ENCODE measurements around the gene AJUBA.
"Not testable (repeated sequence)": the region's sequence is repeated elsewhere in the genome, so short reads cannot be mapped to it uniquely, and the experiment has no call there.

AJUBA gene

GRCh38 chr14:23013054-23013748 lies 30.9 kb upstream of the AJUBA start:
- no peak for DNase-seq
- TF ChIP-seq POLR2A (IDR thresholded peaks at IDR 0.05; ENCODE audit: low read length) (no peak), GATA1 (IDR thresholded peaks at IDR 0.05; ENCODE audit: low read depth, low read length) (no peak)

- TF ChIP-seq POLR2A (IDR thresholded peaks at IDR 0.05; ENCODE audit: low read length): peak; percentile 66
- no peak for TF ChIP-seq GATA1 (IDR thresholded peaks at IDR 0.05; ENCODE audit: low read depth, low read length)
Observed at GRCh38 chr14:23009939-23010726, 27.8 kb upstream of the AJUBA start, which contains the start of gene C14orf93. Gene C14orf93, minus strand, starts transcription at chr14:23010143. Its CDS starts 11,120 bp downstream, at chr14:22999023.

GRCh38 chr14:23009483-23009938 lies 27.2 kb upstream of the AJUBA start:
- TF ChIP-seq POLR2A (IDR thresholded peaks at IDR 0.05; ENCODE audit: low read length) (no peak), GATA1 (IDR thresholded peaks at IDR 0.05; ENCODE audit: low read depth, low read length) (no peak)
- DNase-seq: peak; percentile 54 to 59

More at GRCh38 chr14:23009939-23010726, 27.8 kb upstream of the AJUBA start, which contains the start of gene C14orf93:
- DNase-seq: peak; percentile 85 to 87

GRCh38 chr14:23008831-23009230 lies 26.5 kb upstream of the AJUBA start:
- DNase-seq: peak; percentile 10 to 33
- TF ChIP-seq POLR2A (IDR thresholded peaks at IDR 0.05; ENCODE audit: low read length) (no peak), GATA1 (IDR thresholded peaks at IDR 0.05; ENCODE audit: low read depth, low read length) (no peak)

GRCh38 chr14:23006544-23007419 lies 24.4 kb upstream of the AJUBA start:
- DNase-seq: peak; percentile 99
- no peak for TF ChIP-seq GATA1 (IDR thresholded peaks at IDR 0.05; ENCODE audit: low read depth, low read length)
- TF ChIP-seq POLR2A (IDR thresholded peaks at IDR 0.05; ENCODE audit: low read length): peak; percentile 98

GRCh38 chr14:23006188-23006534 lies 23.8 kb upstream of the AJUBA start:
- DNase-seq: peak; percentile 39 to 60
- TF ChIP-seq POLR2A (IDR thresholded peaks at IDR 0.05; ENCODE audit: low read length): no peak
- TF ChIP-seq GATA1 (IDR thresholded peaks at IDR 0.05; ENCODE audit: low read depth, low read length): no peak

GRCh38 chr14:23005451-23006187 lies 23.3 kb upstream of the AJUBA start:
- TF ChIP-seq GATA1 (IDR thresholded peaks at IDR 0.05; ENCODE audit: low read depth, low read length) (no peak), POLR2A (IDR thresholded peaks at IDR 0.05; ENCODE audit: low read length) (peak; percentile 8)
- DNase-seq: peak in 1 of 2 experiments; percentile 43

- not testable (repeated sequence) for DNase-seq
Observed at GRCh38 chr14:23004274-23004673, 21.9 kb upstream of the AJUBA start.

- no peak for TF ChIP-seq POLR2A (IDR thresholded peaks at IDR 0.05; ENCODE audit: low read length)
- TF ChIP-seq GATA1 (IDR thresholded peaks at IDR 0.05; ENCODE audit: low read depth, low read length): no peak
- no peak for DNase-seq
Observed at GRCh38 chr14:23002592-23002991, 20.2 kb upstream of the AJUBA start.

GRCh38 chr14:23000860-23001259 lies 18.5 kb upstream of the AJUBA start:
- no peak for DNase-seq
- TF ChIP-seq POLR2A (IDR thresholded peaks at IDR 0.05; ENCODE audit: low read length): no peak
- TF ChIP-seq GATA1 (IDR thresholded peaks at IDR 0.05; ENCODE audit: low read depth, low read length): no peak

GRCh38 chr14:22998329-22999012 lies 16.1 kb upstream of the AJUBA start:
- TF ChIP-seq POLR2A (IDR thresholded peaks at IDR 0.05; ENCODE audit: low read length): no peak
- no peak for TF ChIP-seq GATA1 (IDR thresholded peaks at IDR 0.05; ENCODE audit: low read depth, low read length)
- peak; percentile 43 to 45 for DNase-seq

- TF ChIP-seq GATA1 (IDR thresholded peaks at IDR 0.05; ENCODE audit: low read depth, low read length) (no peak), POLR2A (IDR thresholded peaks at IDR 0.05; ENCODE audit: low read length) (no peak)
- DNase-seq: no peak
Observed at GRCh38 chr14:22997676-22998323, 15.4 kb upstream of the AJUBA start.

Data from erythroblast (primary cell).